ENCODE data around the gene TSNAX.
A peak's percentile ranks its signal among the peaks of the same experiment; 100 is the strongest.

Gene TSNAX

DNA sequence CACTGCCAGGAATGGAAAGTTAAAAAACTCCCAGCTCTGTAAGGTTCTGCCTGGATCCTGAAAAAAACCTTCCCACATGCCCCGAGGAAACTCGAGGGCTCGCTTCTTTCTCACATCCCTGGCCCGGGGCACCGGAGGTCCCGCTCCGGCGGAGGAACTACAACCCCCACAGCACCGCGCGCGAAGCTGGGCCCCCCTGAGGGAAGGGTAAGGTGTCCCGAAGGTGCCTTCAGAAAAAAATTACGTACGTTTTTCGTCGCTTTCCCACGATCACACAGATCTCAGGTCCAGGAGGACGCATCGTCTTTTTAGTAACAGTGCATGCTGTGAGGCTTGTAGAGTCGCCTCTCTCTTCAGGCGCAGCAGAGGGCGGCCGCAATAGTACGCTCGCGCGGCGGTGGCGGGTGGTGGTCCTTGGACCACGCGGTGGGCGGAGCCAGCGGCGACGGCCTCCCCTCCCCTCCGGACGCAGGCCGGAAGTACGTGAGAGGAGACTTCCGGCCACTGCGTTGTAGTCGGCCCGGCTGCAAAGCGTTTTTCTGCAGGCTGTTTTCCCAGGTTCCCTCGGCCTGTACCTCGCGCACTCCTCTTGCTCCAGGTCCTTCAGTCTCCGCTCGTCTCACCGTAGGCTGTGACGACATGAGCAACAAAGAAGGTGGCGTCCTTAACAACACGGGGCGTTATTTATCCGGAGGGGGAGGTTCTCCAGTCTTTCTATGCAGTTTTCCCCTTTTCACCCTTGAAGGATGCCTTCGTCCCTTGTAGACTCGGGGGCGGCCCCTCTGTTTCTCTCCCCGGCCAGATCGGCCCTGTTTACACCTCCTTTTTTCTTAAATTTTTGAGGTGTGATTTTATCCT, at the start of gene TSNAX:
TSS of gene TSNAX (plus strand) at position 498 of the 858 bp plus-strand sequence. CDS start at position 640, 142 bp downstream.
- H3K9me3 ChIP-seq (ENCODE audit: insufficient read depth, low read depth, low read length) = no peaks in the 10 kb centered on the region
- H3K36me3 ChIP-seq (ENCODE audit: insufficient read depth, low read depth, low read length) = peaks cover 15% of the 10 kb centered on the region
- peak within 1 kb of the TSS; percentile 94 for H3K4me3 ChIP-seq (ENCODE audit: low read length)
- peaks cover 8% of the 10 kb centered on the region; the same call in 1 of the 2 replicates for H3K4me1 ChIP-seq (ENCODE audit: insufficient read depth, low read length)
- peak within 1 kb of the TSS; percentile 93 for H3K27ac ChIP-seq (ENCODE audit: low read length)
- H3K9ac ChIP-seq (ENCODE audit: low read depth, low read length) = peak within 1 kb of the TSS; percentile 97
- no peaks in the 10 kb centered on the region for H3K27me3 ChIP-seq (ENCODE audit: insufficient read depth, low read length)

DNA sequence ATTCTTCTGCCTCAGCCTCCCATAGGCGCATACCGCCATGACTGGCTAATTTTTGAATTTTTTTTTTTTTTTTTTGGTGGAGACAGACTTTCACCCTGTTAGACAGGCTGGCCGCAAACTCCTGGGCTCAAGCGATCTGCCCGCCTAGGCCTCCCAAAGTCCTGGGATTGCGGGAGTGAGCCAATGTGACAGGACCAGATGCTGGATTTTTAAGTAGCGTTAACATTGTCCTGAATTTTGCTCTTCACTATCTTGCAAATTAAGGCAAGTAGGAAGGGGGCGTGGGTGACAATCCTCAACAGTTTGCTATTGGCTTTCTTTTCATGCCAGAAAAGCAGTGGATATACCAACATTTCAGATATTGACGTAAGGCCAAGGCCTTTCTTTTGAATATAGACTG, 49.7 kb upstream of the TSNAX start:
- Histone ChIP-seq H3K36me3 (ENCODE audit: insufficient read depth, low read depth, low read length) (no peaks in the 10 kb centered on the region), H3K27me3 (ENCODE audit: insufficient read depth, low read length) (no peaks in the 10 kb centered on the region), H3K9me3 (ENCODE audit: insufficient read depth, low read depth, low read length) (no peaks in the 10 kb centered on the region), H3K4me1 (ENCODE audit: insufficient read depth, low read length) (no peaks in the 10 kb centered on the region; the same call in 1 of the 2 replicates), H3K27ac (ENCODE audit: low read length) (no peak overlapping the region), H3K4me3 (ENCODE audit: low read length) (no peak overlapping the region), H3K9ac (ENCODE audit: low read depth, low read length) (no peak overlapping the region)

DNA sequence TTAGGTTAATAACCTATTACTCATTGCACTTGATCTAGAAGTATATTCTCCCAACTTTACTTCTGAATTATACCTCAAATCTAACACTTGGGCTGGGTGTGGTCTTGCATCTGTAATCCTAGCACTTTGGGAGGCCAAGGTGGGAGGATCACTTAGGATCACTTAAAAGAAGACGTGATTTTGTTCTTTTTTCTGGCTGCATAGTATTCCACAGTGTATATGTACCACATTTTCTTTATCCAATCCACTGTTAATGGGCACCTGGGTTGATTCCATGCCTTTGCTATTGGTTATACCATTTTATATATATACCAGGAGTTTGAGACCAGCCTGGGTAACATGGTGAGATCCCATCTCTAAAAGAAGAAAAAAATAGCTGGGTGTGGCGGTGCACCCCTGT, 48.5 kb upstream of the TSNAX start:
- Histone ChIP-seq H3K9ac (ENCODE audit: low read depth, low read length) (no peak overlapping the region), H3K4me1 (ENCODE audit: insufficient read depth, low read length) (no peaks in the 10 kb centered on the region; the same call in 1 of the 2 replicates), H3K27ac (ENCODE audit: low read length) (no peak overlapping the region), H3K27me3 (ENCODE audit: insufficient read depth, low read length) (no peaks in the 10 kb centered on the region), H3K9me3 (ENCODE audit: insufficient read depth, low read depth, low read length) (no peaks in the 10 kb centered on the region), H3K36me3 (ENCODE audit: insufficient read depth, low read depth, low read length) (no peaks in the 10 kb centered on the region), H3K4me3 (ENCODE audit: low read length) (no peak overlapping the region)

GRCh38 chr1:231481289-231481688, 47.2 kb upstream of the TSNAX start:
- Histone ChIP-seq H3K4me1 (ENCODE audit: insufficient read depth, low read length) (no peaks in the 10 kb centered on the region; the same call in 1 of the 2 replicates), H3K9ac (ENCODE audit: low read depth, low read length) (no peak overlapping the region), H3K36me3 (ENCODE audit: insufficient read depth, low read depth, low read length) (no peaks in the 10 kb centered on the region)

DNA sequence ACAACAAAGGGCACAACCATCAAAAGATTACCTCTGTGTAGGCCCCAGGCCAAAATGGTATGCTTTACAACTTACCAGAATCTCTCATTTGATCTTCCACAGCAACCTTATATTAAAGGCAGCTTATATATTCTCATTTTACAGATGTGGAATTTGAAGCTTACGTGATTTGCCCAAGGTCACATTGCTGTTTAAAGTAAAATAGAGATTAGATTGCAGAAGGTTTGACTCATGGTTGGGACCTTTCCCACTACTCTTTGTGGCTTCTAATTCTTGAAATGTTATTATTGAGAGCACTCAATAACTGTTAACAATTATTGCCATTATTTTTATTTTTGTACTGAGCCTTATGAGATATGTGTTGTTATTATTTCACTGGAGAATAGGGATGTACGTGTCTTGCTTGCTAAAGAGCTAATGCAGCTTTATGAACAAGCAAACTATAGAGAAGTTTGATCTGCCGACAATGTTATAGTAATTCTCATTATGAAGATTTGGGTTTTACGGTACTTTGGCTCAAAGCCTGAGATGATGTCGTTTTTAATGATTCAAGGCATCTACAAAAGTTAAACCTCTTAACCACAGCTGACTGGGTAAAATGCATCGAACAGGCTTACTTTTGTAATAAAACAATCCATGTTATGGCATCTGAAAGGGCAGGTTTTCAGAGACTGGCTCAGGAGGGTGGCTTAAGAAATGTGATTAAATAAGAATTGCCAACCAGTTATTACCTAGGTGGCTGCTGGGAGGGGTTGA, 43.3 kb upstream of the TSNAX start:
- no peaks in the 10 kb centered on the region for H3K27me3 ChIP-seq (ENCODE audit: insufficient read depth, low read length)
- no peak overlapping the region for H3K9ac ChIP-seq (ENCODE audit: low read depth, low read length)
- no peaks in the 10 kb centered on the region for H3K4me1 ChIP-seq (ENCODE audit: insufficient read depth, low read length)
- H3K9me3 ChIP-seq (ENCODE audit: insufficient read depth, low read depth, low read length) = no peaks in the 10 kb centered on the region
- H3K27ac ChIP-seq (ENCODE audit: low read length) = no peak overlapping the region
- no peak overlapping the region for H3K4me3 ChIP-seq (ENCODE audit: low read length)
- no peaks in the 10 kb centered on the region for H3K36me3 ChIP-seq (ENCODE audit: insufficient read depth, low read depth, low read length)

More at GRCh38 chr1:231481289-231481688, 47.2 kb upstream of the TSNAX start:
- H3K4me3 ChIP-seq (ENCODE audit: low read length) = no peak overlapping the region
- H3K9me3 ChIP-seq (ENCODE audit: insufficient read depth, low read depth, low read length) = no peaks in the 10 kb centered on the region
- no peak overlapping the region for H3K27ac ChIP-seq (ENCODE audit: low read length)
- no peaks in the 10 kb centered on the region for H3K27me3 ChIP-seq (ENCODE audit: insufficient read depth, low read length)

GRCh38 chr1:231487019-231487418, 41.5 kb upstream of the TSNAX start:
- no peaks in the 10 kb centered on the region for H3K36me3 ChIP-seq (ENCODE audit: insufficient read depth, low read depth, low read length)

GRCh38 chr1:231487910-231488309, 40.6 kb upstream of the TSNAX start:
- no peak overlapping the region for H3K27ac ChIP-seq (ENCODE audit: low read length)
- no peaks in the 10 kb centered on the region for H3K36me3 ChIP-seq (ENCODE audit: insufficient read depth, low read depth, low read length)
- no peaks in the 10 kb centered on the region for H3K27me3 ChIP-seq (ENCODE audit: insufficient read depth, low read length)
- H3K4me1 ChIP-seq (ENCODE audit: insufficient read depth, low read length) = no peaks in the 10 kb centered on the region
- H3K9ac ChIP-seq (ENCODE audit: low read depth, low read length) = no peak overlapping the region
- no peak overlapping the region for H3K4me3 ChIP-seq (ENCODE audit: low read length)
- no peaks in the 10 kb centered on the region for H3K9me3 ChIP-seq (ENCODE audit: insufficient read depth, low read depth, low read length)

More at GRCh38 chr1:231487019-231487418, 41.5 kb upstream of the TSNAX start:
- Histone ChIP-seq H3K27me3 (ENCODE audit: insufficient read depth, low read length) (no peaks in the 10 kb centered on the region), H3K4me3 (ENCODE audit: low read length) (no peak overlapping the region), H3K27ac (ENCODE audit: low read length) (no peak overlapping the region), H3K4me1 (ENCODE audit: insufficient read depth, low read length) (no peaks in the 10 kb centered on the region), H3K9me3 (ENCODE audit: insufficient read depth, low read depth, low read length) (no peaks in the 10 kb centered on the region), H3K9ac (ENCODE audit: low read depth, low read length) (no peak overlapping the region)

DNA sequence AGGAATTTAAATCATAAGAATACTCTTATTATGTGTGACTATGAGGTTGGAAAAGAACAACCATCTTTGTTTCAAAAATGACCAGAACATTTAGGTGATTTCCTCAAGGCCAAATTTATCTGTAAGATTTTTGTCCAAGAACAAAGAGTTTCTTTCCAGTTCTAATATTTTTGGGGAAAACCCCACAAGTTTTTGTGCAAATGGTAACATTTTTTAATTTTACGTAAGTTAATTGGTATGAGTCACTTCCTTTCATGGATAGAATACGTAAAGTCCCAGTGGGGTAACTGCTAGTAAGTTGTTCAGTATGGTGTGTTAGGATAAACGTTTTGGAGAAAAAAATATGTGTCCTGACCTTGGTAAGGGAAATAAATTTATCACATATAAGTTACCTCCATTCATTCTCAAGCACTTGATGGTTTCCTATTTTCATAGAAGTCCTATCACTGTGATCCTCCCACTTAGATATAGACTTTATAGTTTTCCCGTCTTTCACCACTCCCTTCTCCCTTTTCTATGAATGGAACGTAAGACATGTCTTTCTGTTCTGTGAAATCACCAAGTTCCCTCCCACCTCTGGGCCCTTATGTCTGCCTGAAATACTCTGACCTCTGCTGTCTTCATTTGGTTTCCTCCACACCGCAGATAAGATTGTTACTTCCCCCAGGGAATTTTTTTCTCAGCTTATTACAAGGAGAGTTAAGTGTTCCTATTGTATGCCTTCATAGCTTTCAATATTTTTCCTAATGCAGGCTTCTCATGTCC, 34.9 kb upstream of the TSNAX start:
- Histone ChIP-seq H3K4me3 (ENCODE audit: low read length) (no peak overlapping the region), H3K36me3 (ENCODE audit: insufficient read depth, low read depth, low read length) (no peaks in the 10 kb centered on the region), H3K9ac (ENCODE audit: low read depth, low read length) (no peak overlapping the region), H3K27ac (ENCODE audit: low read length) (no peak overlapping the region), H3K4me1 (ENCODE audit: insufficient read depth, low read length) (no peaks in the 10 kb centered on the region), H3K27me3 (ENCODE audit: insufficient read depth, low read length) (no peaks in the 10 kb centered on the region), H3K9me3 (ENCODE audit: insufficient read depth, low read depth, low read length) (peaks cover 11% of the 10 kb centered on the region)

DNA sequence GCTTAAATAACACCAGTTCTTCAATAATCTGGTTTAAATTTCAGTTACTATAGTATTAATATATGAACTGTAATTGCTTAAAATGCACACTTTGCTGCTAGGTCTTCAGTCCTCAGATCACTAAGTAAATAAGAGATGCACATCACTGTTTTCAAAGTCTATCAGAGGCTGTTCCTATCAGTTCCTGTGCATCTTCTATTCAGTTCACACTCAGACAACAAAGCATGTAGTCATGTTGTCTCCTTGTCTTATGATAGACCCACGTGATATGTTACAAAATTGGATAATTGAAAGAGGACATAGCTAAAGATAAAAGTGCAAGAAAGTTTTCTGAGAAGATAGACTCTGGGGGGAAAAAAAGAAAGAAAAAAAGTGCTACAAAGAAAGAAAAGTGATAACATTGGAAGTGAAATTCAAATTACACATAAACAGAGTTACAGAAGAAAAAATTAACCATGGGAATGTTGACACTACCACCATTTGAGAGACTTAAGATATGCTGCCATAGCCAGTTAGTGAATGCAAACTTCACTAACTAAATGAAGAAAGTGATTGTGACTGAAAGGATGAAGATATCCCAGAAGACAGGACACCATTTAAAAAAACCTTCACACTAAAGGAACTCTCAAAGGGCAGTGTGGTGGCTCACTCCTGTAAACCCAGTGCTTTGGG, 33.9 kb upstream of the TSNAX start:
- Histone ChIP-seq H3K27ac (ENCODE audit: low read length) (no peak overlapping the region), H3K27me3 (ENCODE audit: insufficient read depth, low read length) (no peaks in the 10 kb centered on the region), H3K36me3 (ENCODE audit: insufficient read depth, low read depth, low read length) (no peaks in the 10 kb centered on the region), H3K9ac (ENCODE audit: low read depth, low read length) (no peak overlapping the region), H3K4me3 (ENCODE audit: low read length) (no peak overlapping the region), H3K4me1 (ENCODE audit: insufficient read depth, low read length) (no peaks in the 10 kb centered on the region), H3K9me3 (ENCODE audit: insufficient read depth, low read depth, low read length) (peaks cover 20% of the 10 kb centered on the region)

DNA sequence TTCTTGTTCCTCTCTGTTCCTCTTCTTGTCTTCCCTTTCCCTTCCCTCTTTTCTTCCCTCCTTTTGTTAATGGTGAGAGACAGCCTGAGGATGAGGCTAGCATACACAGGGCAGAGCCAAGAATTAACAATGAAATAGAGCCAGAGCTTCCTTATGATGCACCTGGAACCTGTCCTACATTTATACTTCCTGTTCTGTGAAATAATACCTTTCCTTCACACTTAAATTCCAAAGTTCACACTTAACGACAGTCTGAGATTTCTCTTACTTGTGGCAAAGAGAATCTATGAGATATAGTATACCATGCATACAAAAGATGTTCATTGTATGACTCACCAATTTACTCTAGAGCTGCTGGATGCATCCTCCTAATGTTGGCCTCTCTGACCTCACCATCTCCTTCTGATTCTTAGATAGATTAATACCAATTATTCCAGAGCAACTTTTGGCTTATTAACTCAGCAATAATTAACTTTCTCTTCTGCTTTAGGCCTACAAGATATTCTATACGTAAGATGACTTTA, 30.8 kb upstream of the TSNAX start:
- no peaks in the 10 kb centered on the region for H3K36me3 ChIP-seq (ENCODE audit: insufficient read depth, low read depth, low read length)
- H3K4me1 ChIP-seq (ENCODE audit: insufficient read depth, low read length) = no peaks in the 10 kb centered on the region
- H3K4me3 ChIP-seq (ENCODE audit: low read length) = no peak overlapping the region
- H3K9ac ChIP-seq (ENCODE audit: low read depth, low read length) = no peak overlapping the region
- H3K27ac ChIP-seq (ENCODE audit: low read length) = no peak overlapping the region
- H3K9me3 ChIP-seq (ENCODE audit: insufficient read depth, low read depth, low read length) = peaks cover 32% of the 10 kb centered on the region
- no peaks in the 10 kb centered on the region for H3K27me3 ChIP-seq (ENCODE audit: insufficient read depth, low read length)

All from iPS-20b (cell line).